Measurements from ENCODE around the gene TRAF3IP3.

Gene TRAF3IP3

DNA sequence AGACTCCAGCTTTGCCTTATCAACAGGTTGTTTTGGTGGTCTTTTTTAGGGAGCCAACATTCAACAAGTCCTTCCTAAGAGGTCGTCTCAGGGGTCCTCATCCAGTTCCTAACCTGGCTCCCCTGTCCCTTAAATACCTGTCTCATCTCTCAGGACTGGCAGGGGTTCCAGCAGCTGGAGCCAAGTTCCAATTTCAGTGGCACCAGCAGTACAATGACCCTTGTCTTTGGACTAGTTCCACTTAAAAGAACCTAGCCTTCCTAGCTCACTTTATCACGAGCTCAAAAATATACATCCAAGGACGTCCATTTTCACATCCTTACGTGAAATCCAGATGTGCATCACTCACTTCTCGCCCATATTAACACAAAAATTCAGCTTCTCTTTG lies 18.7 kb upstream of the TRAF3IP3 start:
- Histone ChIP-seq H3K9ac (ENCODE audit: low read length in 2 of 2) (no peak overlapping the region), H3K4me3 (ENCODE audit: low read length in 2 of 2) (no peak overlapping the region), H3K27ac (ENCODE audit: low read length) (no peak overlapping the region), H3K9me3 (ENCODE audit: control insufficient read depth in 2 of 2, low read length in 2 of 2) (no peaks in the 10 kb centered on the region), H3K27me3 (ENCODE audit: control insufficient read depth in 1 of 2, insufficient read depth in 2 of 2, low read length in 2 of 2) (no peaks in the 10 kb centered on the region), H3K4me1 (ENCODE audit: control insufficient read depth, insufficient read depth, low read length) (peaks cover 11% of the 10 kb centered on the region), H3K36me3 (ENCODE audit: control insufficient read depth in 2 of 2, insufficient read depth in 2 of 2, low read length in 2 of 2) (no peaks in the 10 kb centered on the region)

DNA sequence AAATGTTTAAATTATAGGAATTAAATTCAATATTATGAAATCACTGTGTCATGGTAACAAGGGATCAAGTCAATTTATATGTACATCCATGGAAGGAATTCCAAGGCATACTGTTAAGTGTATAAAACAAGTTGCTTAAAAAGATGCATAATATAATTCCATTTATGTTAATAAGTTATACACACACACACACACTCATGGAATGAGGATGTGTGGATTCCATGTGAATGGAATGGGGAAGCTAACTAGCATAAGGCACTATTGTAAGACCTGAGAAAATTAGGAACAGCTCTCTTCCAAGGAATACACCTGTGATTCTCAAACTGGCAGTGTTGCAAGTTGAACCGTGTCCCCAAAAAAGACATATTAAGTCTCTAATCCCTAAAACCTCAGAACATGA lies 17.6 kb upstream of the TRAF3IP3 start:
- Histone ChIP-seq H3K36me3 (ENCODE audit: control insufficient read depth in 2 of 2, insufficient read depth in 2 of 2, low read length in 2 of 2) (no peaks in the 10 kb centered on the region), H3K4me1 (ENCODE audit: control insufficient read depth, insufficient read depth, low read length) (peaks cover 15% of the 10 kb centered on the region), H3K9ac (ENCODE audit: low read length in 2 of 2) (no peak overlapping the region), H3K9me3 (ENCODE audit: control insufficient read depth in 2 of 2, low read length in 2 of 2) (no peaks in the 10 kb centered on the region), H3K27ac (ENCODE audit: low read length) (no peak overlapping the region), H3K4me3 (ENCODE audit: low read length in 2 of 2) (no peak overlapping the region), H3K27me3 (ENCODE audit: control insufficient read depth in 1 of 2, insufficient read depth in 2 of 2, low read length in 2 of 2) (no peaks in the 10 kb centered on the region)

- H3K4me3 ChIP-seq (ENCODE audit: low read length in 2 of 2): no peak overlapping the region
- H3K27ac ChIP-seq (ENCODE audit: low read length): no peak overlapping the region
Observed at GRCh38 chr1:209741193-209741592, 14.7 kb upstream of the TRAF3IP3 start.

GRCh38 chr1:209741889-209742288 lies 14.0 kb upstream of the TRAF3IP3 start:
- peak overlapping the region in 1 of 2 donors; percentile 21 for H3K9ac ChIP-seq (ENCODE audit: low read length in 2 of 2)

More at GRCh38 chr1:209741193-209741592, 14.7 kb upstream of the TRAF3IP3 start:
- Histone ChIP-seq H3K27me3 (ENCODE audit: control insufficient read depth in 1 of 2, insufficient read depth in 2 of 2, low read length in 2 of 2) (no peaks in the 10 kb centered on the region), H3K36me3 (ENCODE audit: control insufficient read depth in 2 of 2, insufficient read depth in 2 of 2, low read length in 2 of 2) (no peaks in the 10 kb centered on the region), H3K9me3 (ENCODE audit: control insufficient read depth in 2 of 2, low read length in 2 of 2) (no peaks in the 10 kb centered on the region), H3K4me1 (ENCODE audit: control insufficient read depth, insufficient read depth, low read length) (peaks cover 11% of the 10 kb centered on the region), H3K9ac (ENCODE audit: low read length in 2 of 2) (no peak overlapping the region)

GRCh38 chr1:209742409-209743144 lies 13.3 kb upstream of the TRAF3IP3 start:
- Histone ChIP-seq H3K27me3 (ENCODE audit: control insufficient read depth in 1 of 2, insufficient read depth in 2 of 2, low read length in 2 of 2) (no peaks in the 10 kb centered on the region), H3K4me1 (ENCODE audit: control insufficient read depth, insufficient read depth, low read length) (peaks cover 14% of the 10 kb centered on the region), H3K27ac (ENCODE audit: low read length) (peak overlapping the region; percentile 11), H3K9me3 (ENCODE audit: control insufficient read depth in 2 of 2, low read length in 2 of 2) (no peaks in the 10 kb centered on the region), H3K4me3 (ENCODE audit: low read length in 2 of 2) (peak overlapping the region in 1 of 2 donors; percentile 55), H3K9ac (ENCODE audit: low read length in 2 of 2) (peak overlapping the region in 1 of 2 donors; percentile 21), H3K36me3 (ENCODE audit: control insufficient read depth in 2 of 2, insufficient read depth in 2 of 2, low read length in 2 of 2) (no peaks in the 10 kb centered on the region)

More at GRCh38 chr1:209741889-209742288, 14.0 kb upstream of the TRAF3IP3 start:
- Histone ChIP-seq H3K9me3 (ENCODE audit: control insufficient read depth in 2 of 2, low read length in 2 of 2) (no peaks in the 10 kb centered on the region), H3K27me3 (ENCODE audit: control insufficient read depth in 1 of 2, insufficient read depth in 2 of 2, low read length in 2 of 2) (no peaks in the 10 kb centered on the region), H3K36me3 (ENCODE audit: control insufficient read depth in 2 of 2, insufficient read depth in 2 of 2, low read length in 2 of 2) (no peaks in the 10 kb centered on the region), H3K4me3 (ENCODE audit: low read length in 2 of 2) (peak overlapping the region in 1 of 2 donors; percentile 55), H3K4me1 (ENCODE audit: control insufficient read depth, insufficient read depth, low read length) (peaks cover 11% of the 10 kb centered on the region), H3K27ac (ENCODE audit: low read length) (peak overlapping the region; percentile 11)

GRCh38 chr1:209743145-209743482 lies 12.7 kb upstream of the TRAF3IP3 start:
- Histone ChIP-seq H3K4me3 (ENCODE audit: low read length in 2 of 2) (peak overlapping the region in 1 of 2 donors; percentile 55), H3K9ac (ENCODE audit: low read length in 2 of 2) (no peak overlapping the region), H3K27me3 (ENCODE audit: control insufficient read depth in 1 of 2, insufficient read depth in 2 of 2, low read length in 2 of 2) (no peaks in the 10 kb centered on the region), H3K36me3 (ENCODE audit: control insufficient read depth in 2 of 2, insufficient read depth in 2 of 2, low read length in 2 of 2) (no peaks in the 10 kb centered on the region), H3K9me3 (ENCODE audit: control insufficient read depth in 2 of 2, low read length in 2 of 2) (no peaks in the 10 kb centered on the region), H3K4me1 (ENCODE audit: control insufficient read depth, insufficient read depth, low read length) (peaks cover 19% of the 10 kb centered on the region), H3K27ac (ENCODE audit: low read length) (no peak overlapping the region)

DNA sequence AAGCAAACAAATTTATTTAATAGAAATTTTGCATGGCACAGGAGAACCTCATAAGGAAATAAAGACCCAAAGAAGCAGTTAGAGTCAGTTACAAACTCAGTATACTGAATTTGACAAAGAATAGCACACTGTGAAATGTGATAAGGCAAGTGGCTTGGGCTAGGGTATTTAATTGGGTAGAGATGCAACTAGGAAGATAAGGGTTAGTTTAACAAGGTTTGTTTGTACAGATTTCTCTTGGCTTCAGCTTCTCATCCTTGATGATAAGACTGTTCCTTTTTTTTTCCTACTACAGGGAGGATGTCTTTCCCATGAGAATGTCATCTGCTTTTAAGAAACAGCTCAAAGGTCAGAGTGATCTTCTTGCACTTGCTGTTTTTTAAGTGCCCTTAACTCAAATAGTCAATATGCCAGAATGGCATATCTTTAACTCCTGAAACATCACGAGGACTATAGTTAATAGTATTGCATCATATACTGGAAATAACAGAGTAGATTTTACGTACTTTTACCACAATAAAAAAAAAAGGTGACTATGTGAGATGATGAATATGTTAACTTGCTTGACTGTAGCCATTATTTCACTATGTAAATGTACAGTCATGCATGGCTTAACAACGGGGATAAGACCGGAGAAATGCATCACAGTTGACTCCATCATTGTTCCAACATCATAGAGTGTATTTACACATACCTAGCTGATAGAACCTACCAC lies 9.2 kb upstream of the TRAF3IP3 start:
- no peaks in the 10 kb centered on the region for H3K9me3 ChIP-seq (ENCODE audit: control insufficient read depth in 2 of 2, low read length in 2 of 2)
- no peak overlapping the region for H3K27ac ChIP-seq (ENCODE audit: low read length)
- H3K36me3 ChIP-seq (ENCODE audit: control insufficient read depth in 2 of 2, insufficient read depth in 2 of 2, low read length in 2 of 2): no peaks in the 10 kb centered on the region
- peaks cover 19% of the 10 kb centered on the region for H3K4me1 ChIP-seq (ENCODE audit: control insufficient read depth, insufficient read depth, low read length)
- no peak overlapping the region for H3K4me3 ChIP-seq (ENCODE audit: low read length in 2 of 2)
- H3K27me3 ChIP-seq (ENCODE audit: control insufficient read depth in 1 of 2, insufficient read depth in 2 of 2, low read length in 2 of 2): no peaks in the 10 kb centered on the region
- no peak overlapping the region for H3K9ac ChIP-seq (ENCODE audit: low read length in 2 of 2)

- H3K27ac ChIP-seq (ENCODE audit: low read length): peak overlapping the region; percentile 13
- H3K27me3 ChIP-seq (ENCODE audit: control insufficient read depth in 1 of 2, insufficient read depth in 2 of 2, low read length in 2 of 2): no peaks in the 10 kb centered on the region
- H3K4me3 ChIP-seq (ENCODE audit: low read length in 2 of 2): peak overlapping the region; percentile 64 to 72
- peak overlapping the region in 1 of 2 donors; percentile 48 for H3K9ac ChIP-seq (ENCODE audit: low read length in 2 of 2)
- H3K4me1 ChIP-seq (ENCODE audit: control insufficient read depth, insufficient read depth, low read length): peaks cover 13% of the 10 kb centered on the region
- H3K36me3 ChIP-seq (ENCODE audit: control insufficient read depth in 2 of 2, insufficient read depth in 2 of 2, low read length in 2 of 2): no peaks in the 10 kb centered on the region
- no peaks in the 10 kb centered on the region for H3K9me3 ChIP-seq (ENCODE audit: control insufficient read depth in 2 of 2, low read length in 2 of 2)
Observed at GRCh38 chr1:209747580-209748262, 8.1 kb upstream of the TRAF3IP3 start.

DNA sequence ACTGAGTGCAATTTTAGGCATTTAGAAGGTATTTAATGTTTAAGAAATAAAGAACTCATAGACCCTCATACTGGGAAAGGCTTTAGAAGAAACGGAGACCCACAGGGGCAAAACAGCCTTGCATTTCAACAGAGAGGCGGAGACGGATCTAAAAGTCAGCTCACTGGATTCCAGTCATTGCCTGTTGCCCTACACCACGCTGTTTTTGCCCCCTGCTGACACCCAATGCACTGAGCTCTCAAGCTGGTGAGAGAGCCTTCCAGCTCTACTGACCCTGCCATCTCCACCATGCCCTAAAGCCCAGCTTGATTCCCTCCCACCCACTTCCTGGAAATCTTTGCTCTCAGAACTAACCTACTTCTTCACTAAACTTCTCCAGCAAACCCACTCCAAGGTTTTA lies 7.2 kb upstream of the TRAF3IP3 start:
- no peak overlapping the region for H3K4me3 ChIP-seq (ENCODE audit: low read length in 2 of 2)

DNA sequence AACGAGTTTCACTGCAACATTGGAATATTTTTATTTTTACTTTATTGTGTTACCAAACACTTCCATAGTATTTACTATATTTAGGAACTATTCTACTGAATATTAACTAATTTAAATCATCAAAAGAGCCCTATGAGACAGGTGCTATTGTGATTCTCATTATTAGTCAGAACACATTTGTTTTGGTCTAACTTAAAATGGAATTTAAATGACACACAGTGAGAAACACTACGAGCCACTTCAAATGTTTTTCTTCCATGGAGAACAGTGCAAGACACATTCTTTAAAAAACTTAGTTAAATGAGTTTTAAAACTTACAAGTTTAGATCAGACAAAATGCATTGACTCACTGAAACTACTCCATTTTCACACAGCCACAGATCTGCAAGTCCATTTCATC lies 6.6 kb upstream of the TRAF3IP3 start:
- Histone ChIP-seq H3K27me3 (ENCODE audit: control insufficient read depth in 1 of 2, insufficient read depth in 2 of 2, low read length in 2 of 2) (no peaks in the 10 kb centered on the region), H3K36me3 (ENCODE audit: control insufficient read depth in 2 of 2, insufficient read depth in 2 of 2, low read length in 2 of 2) (no peaks in the 10 kb centered on the region), H3K9ac (ENCODE audit: low read length in 2 of 2) (no peak overlapping the region), H3K9me3 (ENCODE audit: control insufficient read depth in 2 of 2, low read length in 2 of 2) (no peaks in the 10 kb centered on the region), H3K4me1 (ENCODE audit: control insufficient read depth, insufficient read depth, low read length) (peaks cover 8% of the 10 kb centered on the region), H3K4me3 (ENCODE audit: low read length in 2 of 2) (no peak overlapping the region), H3K27ac (ENCODE audit: low read length) (no peak overlapping the region)

More for the DNA sequence above, 7.2 kb upstream of the TRAF3IP3 start:
- no peak overlapping the region for H3K9ac ChIP-seq (ENCODE audit: low read length in 2 of 2)
- H3K9me3 ChIP-seq (ENCODE audit: control insufficient read depth in 2 of 2, low read length in 2 of 2): no peaks in the 10 kb centered on the region
- H3K27me3 ChIP-seq (ENCODE audit: control insufficient read depth in 1 of 2, insufficient read depth in 2 of 2, low read length in 2 of 2): no peaks in the 10 kb centered on the region
- peaks cover 8% of the 10 kb centered on the region for H3K4me1 ChIP-seq (ENCODE audit: control insufficient read depth, insufficient read depth, low read length)
- no peaks in the 10 kb centered on the region for H3K36me3 ChIP-seq (ENCODE audit: control insufficient read depth in 2 of 2, insufficient read depth in 2 of 2, low read length in 2 of 2)
- H3K27ac ChIP-seq (ENCODE audit: low read length): no peak overlapping the region

All from stomach smooth muscle (tissue), 2 donors.